Neural cell (in vitro differentiated cells): ENCODE results near the gene MACROH2A1. TPM values are rescaled to one million over a fixed set of nuclear protein-coding genes. Genes with fewer than 3 reads are reported as not detected.

Experiments used
- H2AFZ ChIP-seq: fragments of 200-600, 300-800 bp; sonication (generic), shearing (Covaris generic); 2 replicates; pipeline ENCODE4 v1.6.0; 2014; ENCODE audit warnings: low read depth, mild to moderate bottlenecking, antibody characterized with exemption, low read length, moderate library complexity
- H3F3A ChIP-seq: fragments of 200-600 bp; shearing (Covaris generic); 2 replicates; pipeline ENCODE4 v1.6.1; 2016; ENCODE audit warnings: mild to moderate bottlenecking, moderate library complexity, mixed read lengths, antibody characterized with exemption, low read length; ENCODE audit not compliant: insufficient read depth, poor library complexity, severe bottlenecking
- H3K27ac ChIP-seq: fragments of 200-600, 300-800 bp; sonication (generic), shearing (Covaris generic); 2 replicates; pipeline ENCODE4 v1.5.1; 2014; ENCODE audit warnings: mild to moderate bottlenecking, low read length, moderate library complexity
- H3K27me3 ChIP-seq: fragments of 300-800, 200-600 bp; sonication (generic), shearing (Covaris generic); 2 replicates; pipeline ENCODE4 v1.6.0; 2014; ENCODE audit warnings: mild to moderate bottlenecking, low read depth, low read length, moderate library complexity; ENCODE audit not compliant: insufficient read depth
- H3K36me3 ChIP-seq: fragments of 300-800, 200-600 bp; sonication (generic), shearing (Covaris generic); 2 replicates; pipeline ENCODE4 v1.5.1; 2014; ENCODE audit warnings: mild to moderate bottlenecking, antibody characterized with exemption, low read length, moderate library complexity; ENCODE audit not compliant: insufficient read depth
- H3K4me2 ChIP-seq: fragments of 300-800, 200-600 bp; sonication (generic), shearing (Covaris generic); 2 replicates; pipeline ENCODE4 v1.6.0; 2014; ENCODE audit warnings: mild to moderate bottlenecking, low read length
- H3K4me3 ChIP-seq: fragments of 300-800, 200-600 bp; sonication (generic), shearing (Covaris generic); 2 replicates; pipeline ENCODE4 v1.5.1; 2014; ENCODE audit warnings: mild to moderate bottlenecking, low read length, moderate library complexity
- H3K79me2 ChIP-seq: fragments of 200-600 bp; shearing (Covaris generic); replicated peaks from 2 replicates; pipeline ENCODE4 v1.6.0; 2014; ENCODE audit warnings: mild to moderate bottlenecking, low read length, moderate library complexity; ENCODE audit not compliant: insufficient read depth
- H3K9ac ChIP-seq: fragments of 300-800, 200-600 bp; sonication (generic), shearing (Covaris generic); 2 replicates; pipeline ENCODE4 v1.6.1; 2016; ENCODE audit warnings: mild to moderate bottlenecking, low read length, mixed read lengths
- H3K9me2 ChIP-seq: fragments of 200-600 bp; shearing (Covaris generic); 2 replicates; pipeline ENCODE4 v1.6.1; 2016; ENCODE audit warnings: mild to moderate bottlenecking, low read length, mixed read lengths; ENCODE audit not compliant: insufficient read depth
- H3K9me3 ChIP-seq: fragments of 200-600, 300-800 bp; sonication (generic), shearing (Covaris generic); 2 replicates; pipeline ENCODE4 v1.6.1; 2016; ENCODE audit warnings: mild to moderate bottlenecking, mixed run types, low read length, moderate library complexity, mixed read lengths
- H4K20me1 ChIP-seq: fragments of 200-600 bp; shearing (Covaris generic); 2 replicates; pipeline ENCODE4 v1.6.1; 2016; ENCODE audit warnings: mild to moderate bottlenecking, mixed run types; ENCODE audit not compliant: insufficient read depth
- EP300 ChIP-seq: fragments of 450-650 bp; conservative IDR thresholded peaks from 2 replicates; pipeline ENCODE4 v1.6.1; 2014; ENCODE audit warnings: antibody characterized with exemption, mild to moderate bottlenecking, moderate library complexity; ENCODE audit not compliant: poor library complexity, severe bottlenecking
- EZH2 ChIP-seq: fragments of 200-600, 300-800 bp; shearing (Covaris generic), sonication (generic); IDR thresholded peaks from 2 replicates; pipeline ENCODE4 v1.6.1; 2014; ENCODE audit warnings: antibody characterized with exemption, low read length, borderline replicate concordance, mild to moderate bottlenecking; ENCODE audit not compliant: insufficient read depth, poor library complexity, severe bottlenecking
- MXI1 ChIP-seq: fragments of 450-650 bp; conservative IDR thresholded peaks from 2 replicates; pipeline ENCODE4 v1.6.1; 2014; ENCODE audit warnings: antibody characterized with exemption, mild to moderate bottlenecking; ENCODE audit not compliant: poor library complexity, severe bottlenecking
- POLR2AphosphoS5 ChIP-seq: IDR thresholded peaks from 2 replicates; pipeline ENCODE4 v1.6.1; 2012
- RAD21 ChIP-seq: fragments of 450-650 bp; conservative IDR thresholded peaks from 2 replicates; pipeline ENCODE4 v1.6.1; 2014; ENCODE audit warnings: antibody characterized with exemption, mild to moderate bottlenecking, moderate library complexity
- SMC3 ChIP-seq: fragments of 450-650 bp; conservative IDR thresholded peaks from 2 replicates; pipeline ENCODE4 v1.6.1; 2014; ENCODE audit warnings: antibody characterized with exemption, mild to moderate bottlenecking, moderate library complexity; ENCODE audit not compliant: poor library complexity
- TAF1 ChIP-seq: IDR thresholded peaks from 2 replicates; pipeline ENCODE4 v1.6.1; 2012; ENCODE audit warnings: low read depth
- polyA plus RNA-seq: library from polyadenylated mRNA; depleted of rRNA; stranded (reverse); fragments of >200 nt; gene quantifications from 2 replicates; pipeline ENCODE4 v1.2.3, GENCODE V29; 2014
- TF ChIP-seq, protein P1 (sequence below): fragments of 450-650 bp; IDR thresholded peaks from 2 replicates; pipeline ENCODE4 v1.5.1; 2014; ENCODE audit warnings: antibody characterized with exemption, mild to moderate bottlenecking, moderate library complexity; ENCODE audit not compliant: poor library complexity, severe bottlenecking
- TF ChIP-seq, protein P2 (sequence below): IDR thresholded peaks from 2 replicates; pipeline ENCODE4 v1.6.1; 2012; ENCODE audit warnings: borderline replicate concordance

Gene MACROH2A1
- polyA plus RNA-seq, 1 donor from 2014 or later = 351 TPM

DNA sequence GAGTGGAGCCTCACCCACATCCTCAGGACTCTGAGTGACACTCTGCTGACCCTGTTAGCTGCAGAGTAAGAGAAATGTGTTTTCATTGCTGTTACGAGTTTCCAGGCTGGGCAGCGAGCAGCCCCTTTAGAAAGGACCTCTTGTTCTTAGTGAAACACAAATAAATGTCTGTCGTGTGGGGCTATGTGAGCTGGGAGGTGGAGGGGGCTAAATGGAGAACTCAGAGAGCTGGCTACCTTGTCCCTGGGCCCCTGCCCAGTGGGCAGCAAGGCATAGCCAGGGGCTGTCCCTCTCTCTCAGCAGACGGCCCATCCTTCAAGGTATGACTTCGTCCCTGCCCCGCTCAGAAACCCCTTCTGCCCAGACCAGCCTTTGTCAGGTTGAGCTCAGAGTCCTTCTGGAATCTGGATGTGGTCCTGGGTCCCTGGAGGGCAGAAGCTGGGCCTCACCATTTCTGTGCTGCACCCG is 38.0 kb upstream of the MACROH2A1 start:
- Histone ChIP-seq H3K4me2 (no peak overlapping the region), H3K4me3 (no peak overlapping the region), H3F3A (no peaks in the 10 kb centered on the region), H3K79me2 (no peaks in the 10 kb centered on the region), H3K27me3 (no peaks in the 10 kb centered on the region), H3K9me2 (no peaks in the 10 kb centered on the region), H2AFZ (no peak overlapping the region), H4K20me1 (no peaks in the 10 kb centered on the region), H3K36me3 (no peaks in the 10 kb centered on the region), H3K9me3 (no peaks in the 10 kb centered on the region), H3K27ac (no peak overlapping the region), H3K9ac (no peak overlapping the region)
- TF ChIP-seq, protein P1, sequence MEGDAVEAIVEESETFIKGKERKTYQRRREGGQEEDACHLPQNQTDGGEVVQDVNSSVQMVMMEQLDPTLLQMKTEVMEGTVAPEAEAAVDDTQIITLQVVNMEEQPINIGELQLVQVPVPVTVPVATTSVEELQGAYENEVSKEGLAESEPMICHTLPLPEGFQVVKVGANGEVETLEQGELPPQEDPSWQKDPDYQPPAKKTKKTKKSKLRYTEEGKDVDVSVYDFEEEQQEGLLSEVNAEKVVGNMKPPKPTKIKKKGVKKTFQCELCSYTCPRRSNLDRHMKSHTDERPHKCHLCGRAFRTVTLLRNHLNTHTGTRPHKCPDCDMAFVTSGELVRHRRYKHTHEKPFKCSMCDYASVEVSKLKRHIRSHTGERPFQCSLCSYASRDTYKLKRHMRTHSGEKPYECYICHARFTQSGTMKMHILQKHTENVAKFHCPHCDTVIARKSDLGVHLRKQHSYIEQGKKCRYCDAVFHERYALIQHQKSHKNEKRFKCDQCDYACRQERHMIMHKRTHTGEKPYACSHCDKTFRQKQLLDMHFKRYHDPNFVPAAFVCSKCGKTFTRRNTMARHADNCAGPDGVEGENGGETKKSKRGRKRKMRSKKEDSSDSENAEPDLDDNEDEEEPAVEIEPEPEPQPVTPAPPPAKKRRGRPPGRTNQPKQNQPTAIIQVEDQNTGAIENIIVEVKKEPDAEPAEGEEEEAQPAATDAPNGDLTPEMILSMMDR = no peak
- no peak for TF ChIP-seq RAD21
- no peak for TF ChIP-seq TAF1
- TF ChIP-seq MXI1 = no peak
- no peak for TF ChIP-seq EP300
- TF ChIP-seq EZH2 = no peak
- TF ChIP-seq POLR2AphosphoS5 = no peak
- TF ChIP-seq, protein P2, sequence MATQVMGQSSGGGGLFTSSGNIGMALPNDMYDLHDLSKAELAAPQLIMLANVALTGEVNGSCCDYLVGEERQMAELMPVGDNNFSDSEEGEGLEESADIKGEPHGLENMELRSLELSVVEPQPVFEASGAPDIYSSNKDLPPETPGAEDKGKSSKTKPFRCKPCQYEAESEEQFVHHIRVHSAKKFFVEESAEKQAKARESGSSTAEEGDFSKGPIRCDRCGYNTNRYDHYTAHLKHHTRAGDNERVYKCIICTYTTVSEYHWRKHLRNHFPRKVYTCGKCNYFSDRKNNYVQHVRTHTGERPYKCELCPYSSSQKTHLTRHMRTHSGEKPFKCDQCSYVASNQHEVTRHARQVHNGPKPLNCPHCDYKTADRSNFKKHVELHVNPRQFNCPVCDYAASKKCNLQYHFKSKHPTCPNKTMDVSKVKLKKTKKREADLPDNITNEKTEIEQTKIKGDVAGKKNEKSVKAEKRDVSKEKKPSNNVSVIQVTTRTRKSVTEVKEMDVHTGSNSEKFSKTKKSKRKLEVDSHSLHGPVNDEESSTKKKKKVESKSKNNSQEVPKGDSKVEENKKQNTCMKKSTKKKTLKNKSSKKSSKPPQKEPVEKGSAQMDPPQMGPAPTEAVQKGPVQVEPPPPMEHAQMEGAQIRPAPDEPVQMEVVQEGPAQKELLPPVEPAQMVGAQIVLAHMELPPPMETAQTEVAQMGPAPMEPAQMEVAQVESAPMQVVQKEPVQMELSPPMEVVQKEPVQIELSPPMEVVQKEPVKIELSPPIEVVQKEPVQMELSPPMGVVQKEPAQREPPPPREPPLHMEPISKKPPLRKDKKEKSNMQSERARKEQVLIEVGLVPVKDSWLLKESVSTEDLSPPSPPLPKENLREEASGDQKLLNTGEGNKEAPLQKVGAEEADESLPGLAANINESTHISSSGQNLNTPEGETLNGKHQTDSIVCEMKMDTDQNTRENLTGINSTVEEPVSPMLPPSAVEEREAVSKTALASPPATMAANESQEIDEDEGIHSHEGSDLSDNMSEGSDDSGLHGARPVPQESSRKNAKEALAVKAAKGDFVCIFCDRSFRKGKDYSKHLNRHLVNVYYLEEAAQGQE = no peak
- TF ChIP-seq SMC3 = no peak

DNA sequence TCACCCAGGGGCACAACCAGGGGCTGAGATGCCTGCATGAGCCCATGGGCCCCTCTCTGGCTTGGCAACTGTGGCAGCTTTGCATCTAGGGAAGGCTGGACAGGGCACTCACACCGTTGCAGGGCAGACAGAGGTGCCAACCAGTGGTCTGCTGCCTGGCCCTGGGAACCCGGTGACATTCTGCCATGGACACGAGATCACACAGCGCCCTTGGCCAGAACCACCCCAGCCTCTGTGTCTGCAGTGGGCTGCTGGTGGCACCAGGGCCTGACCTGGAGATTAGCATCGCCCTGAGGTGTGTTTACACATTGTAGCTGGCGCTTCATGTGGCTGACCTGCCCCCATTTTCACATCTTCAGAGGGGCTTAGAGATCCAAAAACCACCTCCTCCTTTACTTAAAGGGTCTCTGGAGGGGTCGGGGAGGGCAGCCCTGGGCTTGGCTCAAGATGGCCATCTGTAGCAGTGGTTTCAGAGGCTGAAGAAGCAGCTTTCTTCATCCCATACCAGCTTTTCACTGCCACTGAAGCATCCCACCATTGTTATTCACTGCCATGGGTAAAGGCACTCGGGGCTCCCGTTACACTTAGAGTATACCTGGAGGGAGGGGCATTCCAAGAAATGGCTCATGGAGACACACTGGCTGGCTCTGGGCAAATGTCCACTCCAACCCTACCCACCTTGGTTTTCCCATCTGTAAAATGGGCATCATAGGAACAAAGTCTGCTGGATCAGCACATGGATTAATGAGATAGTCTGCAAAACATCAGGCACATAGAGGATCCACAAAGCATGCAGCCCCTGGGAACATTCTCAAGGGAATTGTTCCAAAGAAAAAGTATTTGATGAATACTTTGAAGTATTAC is 36.7 kb upstream of the MACROH2A1 start:
- Histone ChIP-seq H3K79me2 (no peaks in the 10 kb centered on the region), H3F3A (no peaks in the 10 kb centered on the region), H3K4me3 (no peak overlapping the region), H3K9me2 (no peaks in the 10 kb centered on the region), H2AFZ (no peak overlapping the region), H3K4me2 (no peak overlapping the region), H3K9ac (no peak overlapping the region), H3K27me3 (no peaks in the 10 kb centered on the region), H3K9me3 (no peaks in the 10 kb centered on the region), H3K36me3 (no peaks in the 10 kb centered on the region), H3K27ac (no peak overlapping the region), H4K20me1 (no peaks in the 10 kb centered on the region)
- TF ChIP-seq EZH2 (no peak), SMC3 (no peak), POLR2AphosphoS5 (no peak), RAD21 (no peak), MXI1 (no peak), EP300 (no peak), TAF1 (no peak)
- TF ChIP-seq, protein P1 = no peak
- TF ChIP-seq, protein P2 = no peak
